ENCODE results near the gene CDH23. TPM values are rescaled to one million over a fixed set of nuclear protein-coding genes. Genes with fewer than 3 reads are reported as not detected.

CDH23 gene
- total RNA-seq, 1 experiment from 2014 or later: 0.07 TPM

GRCh38 chr10:71399946-71400345, 3.2 kb downstream of the CDH23 start:
- BruUV-seq (replicated peaks): no TSS peak
- no peak for DNase-seq
- no peak for TF ChIP-seq CTCF (IDR thresholded peaks at IDR 0.05; ENCODE audit: unreplicated experiment)
- no peak overlapping the region for H3K27ac Mint-ChIP-seq (ENCODE audit: unreplicated experiment)
- H3K9me3 Mint-ChIP-seq (ENCODE audit: low read depth, unreplicated experiment): no peaks in the 10 kb centered on the region
- H3K27me3 Mint-ChIP-seq (ENCODE audit: unreplicated experiment): peaks cover 93% of the 10 kb centered on the region
- CTCF ChIA-PET: no interaction called here
- peaks cover 9% of the 10 kb centered on the region for H3K4me1 Mint-ChIP-seq (ENCODE audit: low read depth, unreplicated experiment)
- no peak overlapping the region for H3K4me3 Mint-ChIP-seq (ENCODE audit: low read depth, unreplicated experiment)
- H3K36me3 Mint-ChIP-seq (ENCODE audit: insufficient read depth, unreplicated experiment): no peaks in the 10 kb centered on the region
- intact Hi-C loops (cut with micrococcal nuclease; ENCODE audit: unreplicated experiment): no loop called here

GRCh38 chr10:71401056-71401455, 4.3 kb downstream of the CDH23 start:
- H3K4me3 Mint-ChIP-seq (ENCODE audit: low read depth, unreplicated experiment): no peak overlapping the region
- peaks cover 9% of the 10 kb centered on the region for H3K4me1 Mint-ChIP-seq (ENCODE audit: low read depth, unreplicated experiment)
- DNase-seq: no peak
- no peaks in the 10 kb centered on the region for H3K9me3 Mint-ChIP-seq (ENCODE audit: low read depth, unreplicated experiment)
- H3K27me3 Mint-ChIP-seq (ENCODE audit: unreplicated experiment): peaks cover 93% of the 10 kb centered on the region
- H3K36me3 Mint-ChIP-seq (ENCODE audit: insufficient read depth, unreplicated experiment): no peaks in the 10 kb centered on the region
- TF ChIP-seq CTCF (IDR thresholded peaks at IDR 0.05; ENCODE audit: unreplicated experiment): no peak
- no TSS peak for BruUV-seq (replicated peaks)
- H3K27ac Mint-ChIP-seq (ENCODE audit: unreplicated experiment): no peak overlapping the region
- intact Hi-C loops (cut with micrococcal nuclease; ENCODE audit: unreplicated experiment): no loop called here
- CTCF ChIA-PET: no interaction called here

- Mint-ChIP-seq H3K36me3 (ENCODE audit: insufficient read depth, unreplicated experiment) (no peaks in the 10 kb centered on the region), H3K9me3 (ENCODE audit: low read depth, unreplicated experiment) (no peaks in the 10 kb centered on the region), H3K27me3 (ENCODE audit: unreplicated experiment) (peaks cover 94% of the 10 kb centered on the region), H3K27ac (ENCODE audit: unreplicated experiment) (no peak overlapping the region), H3K4me3 (ENCODE audit: low read depth, unreplicated experiment) (no peak overlapping the region), H3K4me1 (ENCODE audit: low read depth, unreplicated experiment) (peaks cover 9% of the 10 kb centered on the region)
- BruUV-seq (replicated peaks): no TSS peak
- DNase-seq: no peak
- intact Hi-C loops (cut with micrococcal nuclease; ENCODE audit: unreplicated experiment): no loop called here
- CTCF ChIA-PET: no interaction called here
- TF ChIP-seq CTCF (IDR thresholded peaks at IDR 0.05; ENCODE audit: unreplicated experiment): no peak
These were observed 5.3 kb downstream of the CDH23 start for GRCh38 chr10:71402005-71402404.

- Mint-ChIP-seq H3K4me1 (ENCODE audit: low read depth, unreplicated experiment) (no peaks in the 10 kb centered on the region), H3K4me3 (ENCODE audit: low read depth, unreplicated experiment) (no peak overlapping the region), H3K27ac (ENCODE audit: unreplicated experiment) (no peak overlapping the region), H3K9me3 (ENCODE audit: low read depth, unreplicated experiment) (no peaks in the 10 kb centered on the region), H3K27me3 (ENCODE audit: unreplicated experiment) (peaks cover 92% of the 10 kb centered on the region), H3K36me3 (ENCODE audit: insufficient read depth, unreplicated experiment) (no peaks in the 10 kb centered on the region)
- TF ChIP-seq CTCF (IDR thresholded peaks at IDR 0.05; ENCODE audit: unreplicated experiment): no peak
- DNase-seq: no peak
- BruUV-seq (replicated peaks): no TSS peak
- CTCF ChIA-PET: interaction anchor here (1.1 kb wide), 1 partner anchor 53 kb away, joined by 3 read pairs; no protein-coding TSS in a partner anchor
- intact Hi-C loops (cut with micrococcal nuclease; ENCODE audit: unreplicated experiment): no loop called here
These were observed 8.0 kb downstream of the CDH23 start for GRCh38 chr10:71404503-71405295.
